ENCODE results near the gene HOPX. TPM values are rescaled to one million over a fixed set of nuclear protein-coding genes. Genes with fewer than 3 reads are reported as not detected.

Gene HOPX
- total RNA-seq, 4 donors from 2014 or later = 2.7 to 14.4 (median 7.0) TPM

GRCh38 chr4:56649445-56650261, 31.4 kb downstream of the HOPX start:
- H3K36me3 ChIP-seq = no peaks in the 10 kb centered on the region
- H3K4me3 ChIP-seq = no peak overlapping the region
- peaks cover 0 to 18% (median 2%) of the 10 kb centered on the region in 4 donors for H3K4me1 ChIP-seq
- TF ChIP-seq CTCF (IDR thresholded peaks at IDR 0.05) = no peak
- no peak for TF ChIP-seq POLR2A (IDR thresholded peaks at IDR 0.05)
- peaks cover 0 to 7% (median 0%) of the 10 kb centered on the region in 4 donors for H3K9me3 ChIP-seq
- DNase-seq = no peak
- no peaks in the 10 kb centered on the region for H3K27me3 ChIP-seq
- H3K27ac ChIP-seq = peak overlapping the region in 1 of 4 donors; percentile 30

- H3K36me3 ChIP-seq = no peaks in the 10 kb centered on the region
- H3K27me3 ChIP-seq = no peaks in the 10 kb centered on the region
- no peak for TF ChIP-seq POLR2A (IDR thresholded peaks at IDR 0.05)
- no peak for TF ChIP-seq CTCF (IDR thresholded peaks at IDR 0.05)
- peaks cover 0 to 11% (median 0%) of the 10 kb centered on the region in 4 donors for H3K4me1 ChIP-seq
- no peak overlapping the region for H3K27ac ChIP-seq
- H3K9me3 ChIP-seq = peaks cover 0 to 7% (median 0%) of the 10 kb centered on the region in 4 donors
- H3K4me3 ChIP-seq = no peak overlapping the region
- DNase-seq = no peak
Observed at GRCh38 chr4:56648824-56649151, 32.3 kb downstream of the HOPX start.

- peaks cover 0 to 7% (median 0%) of the 10 kb centered on the region in 4 donors for H3K9me3 ChIP-seq
- DNase-seq = no peak
- no peaks in the 10 kb centered on the region for H3K36me3 ChIP-seq
- H3K27me3 ChIP-seq = no peaks in the 10 kb centered on the region
- no peak for TF ChIP-seq CTCF (IDR thresholded peaks at IDR 0.05)
- TF ChIP-seq POLR2A (IDR thresholded peaks at IDR 0.05) = no peak
- H3K4me1 ChIP-seq = peaks cover 0 to 6% (median 0%) of the 10 kb centered on the region in 4 donors
- no peak overlapping the region for H3K4me3 ChIP-seq
- no peak overlapping the region for H3K27ac ChIP-seq
Observed at GRCh38 chr4:56648021-56648823, 32.9 kb downstream of the HOPX start.

GRCh38 chr4:56646341-56646740, 34.8 kb downstream of the HOPX start:
- Histone ChIP-seq H3K36me3 (no peaks in the 10 kb centered on the region), H3K27me3 (no peaks in the 10 kb centered on the region), H3K9me3 (peaks cover 0 to 7% (median 0%) of the 10 kb centered on the region in 4 donors), H3K4me1 (no peaks in the 10 kb centered on the region), H3K27ac (no peak overlapping the region), H3K4me3 (no peak overlapping the region)
- TF ChIP-seq CTCF (IDR thresholded peaks at IDR 0.05) = no peak
- TF ChIP-seq POLR2A (IDR thresholded peaks at IDR 0.05) = no peak
- no peak for DNase-seq

GRCh38 chr4:56643596-56643995, 37.5 kb downstream of the HOPX start:
- Histone ChIP-seq H3K4me3 (no peak overlapping the region), H3K36me3 (no peaks in the 10 kb centered on the region), H3K4me1 (no peaks in the 10 kb centered on the region), H3K27me3 (no peaks in the 10 kb centered on the region), H3K27ac (no peak overlapping the region), H3K9me3 (peaks cover 0 to 7% (median 0%) of the 10 kb centered on the region in 4 donors)
- no peak for DNase-seq
- TF ChIP-seq POLR2A (IDR thresholded peaks at IDR 0.05) = no peak
- TF ChIP-seq CTCF (IDR thresholded peaks at IDR 0.05) = no peak
